ENCODE data around the gene UVSSA. TPM values are rescaled to one million over a fixed set of nuclear protein-coding genes. Genes with fewer than 3 reads are reported as not detected.

The UVSSA gene
- total RNA-seq, 1 donor: 16.0 TPM

DNA sequence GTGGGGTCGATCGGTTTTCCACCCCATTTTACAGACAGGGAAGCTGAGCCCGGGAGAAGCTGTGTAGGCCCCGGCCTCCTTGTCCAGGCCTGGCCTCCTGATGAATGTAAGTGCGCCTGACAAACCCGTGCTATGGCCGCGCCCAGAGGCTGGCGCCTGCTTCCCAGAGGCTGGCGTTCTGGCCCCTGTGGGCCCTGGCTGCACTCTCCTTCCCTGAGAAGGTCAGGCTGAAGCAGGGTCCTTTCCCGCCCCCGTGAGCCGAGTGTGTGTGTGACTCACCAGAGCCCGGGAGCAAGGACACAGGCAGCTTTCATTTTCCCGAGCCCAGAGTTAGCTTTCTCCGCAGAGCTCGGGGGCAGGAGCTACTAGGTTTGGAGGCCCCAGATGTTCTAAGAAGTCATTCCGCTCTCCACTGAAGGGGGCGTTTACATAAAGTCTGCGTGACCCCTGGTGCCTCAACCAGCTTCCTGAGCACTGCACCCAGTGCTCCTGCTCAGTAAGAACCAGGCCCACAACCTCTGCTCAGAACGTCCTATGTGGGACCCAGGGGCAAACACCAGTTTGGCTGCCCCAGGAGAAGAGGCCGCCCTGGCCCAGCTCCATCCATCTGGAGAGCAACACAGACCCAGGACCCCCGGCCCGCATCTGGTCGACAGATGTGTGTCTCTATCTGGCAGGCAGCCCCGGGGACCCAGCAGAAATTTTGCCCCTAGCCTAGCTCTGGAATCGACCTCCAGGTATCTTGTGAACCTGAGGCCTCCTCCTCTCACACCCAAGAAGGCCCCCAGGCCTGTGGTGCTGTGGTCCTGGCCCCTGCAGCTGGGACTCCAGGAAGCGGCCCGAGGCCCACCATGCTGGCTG lies 13.6 kb downstream of the UVSSA start:
- H3K4me3 ChIP-seq (ENCODE audit: low read length): no peak overlapping the region
- H3K9me3 ChIP-seq (ENCODE audit: low read depth, low read length): no peaks in the 10 kb centered on the region
- no peaks in the 10 kb centered on the region for H3K27me3 ChIP-seq (ENCODE audit: insufficient read depth, low read length)
- H3K4me1 ChIP-seq (ENCODE audit: insufficient read depth, low read length): no peaks in the 10 kb centered on the region

DNA sequence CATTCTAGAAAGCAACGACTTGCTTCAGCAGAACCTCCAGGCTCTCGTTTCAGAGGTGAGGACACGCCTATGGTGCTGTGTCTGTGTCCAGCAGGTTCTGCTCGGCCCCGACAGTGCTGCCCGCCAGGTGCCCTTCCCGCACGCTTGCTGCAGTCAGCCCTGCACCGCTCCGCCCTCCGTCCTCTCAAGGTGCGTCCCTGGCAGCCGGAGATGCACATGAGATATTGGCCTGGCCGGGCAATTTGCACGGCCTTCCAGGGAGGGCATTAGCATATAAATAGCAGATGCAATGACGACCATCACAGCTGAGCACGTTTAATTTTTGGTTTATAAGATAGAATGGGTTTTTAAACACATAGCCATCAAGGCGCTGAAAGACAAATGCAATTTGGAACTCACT lies 14.4 kb downstream of the UVSSA start:
- H3K4me1 ChIP-seq (ENCODE audit: insufficient read depth, low read length): no peaks in the 10 kb centered on the region
- no peak overlapping the region for H3K4me3 ChIP-seq (ENCODE audit: low read length)
- no peaks in the 10 kb centered on the region for H3K9me3 ChIP-seq (ENCODE audit: low read depth, low read length)
- H3K27me3 ChIP-seq (ENCODE audit: insufficient read depth, low read length): no peaks in the 10 kb centered on the region

DNA sequence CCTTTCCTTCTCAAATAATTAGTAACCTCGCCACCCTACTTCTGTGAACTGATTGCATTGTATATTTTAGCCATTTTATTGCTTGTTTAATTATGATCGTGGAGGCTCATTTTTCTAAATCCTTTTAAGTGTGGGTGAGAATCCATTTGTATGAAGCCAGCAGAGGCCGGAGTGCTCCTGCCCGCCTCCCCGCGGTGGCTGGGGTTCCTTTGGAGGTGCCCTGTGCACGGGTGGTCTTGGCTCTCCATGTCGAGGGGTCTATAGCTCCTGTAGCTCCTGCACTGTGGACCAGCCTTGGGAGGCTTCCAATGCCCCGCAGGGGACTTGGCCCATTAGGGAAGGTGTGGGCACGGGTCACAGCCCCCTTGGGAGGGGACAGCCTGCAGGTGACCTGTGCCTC lies 15.0 kb downstream of the UVSSA start:
- Histone ChIP-seq H3K4me3 (ENCODE audit: low read length) (no peak overlapping the region), H3K4me1 (ENCODE audit: insufficient read depth, low read length) (no peaks in the 10 kb centered on the region), H3K9me3 (ENCODE audit: low read depth, low read length) (no peaks in the 10 kb centered on the region), H3K27me3 (ENCODE audit: insufficient read depth, low read length) (no peaks in the 10 kb centered on the region)

DNA sequence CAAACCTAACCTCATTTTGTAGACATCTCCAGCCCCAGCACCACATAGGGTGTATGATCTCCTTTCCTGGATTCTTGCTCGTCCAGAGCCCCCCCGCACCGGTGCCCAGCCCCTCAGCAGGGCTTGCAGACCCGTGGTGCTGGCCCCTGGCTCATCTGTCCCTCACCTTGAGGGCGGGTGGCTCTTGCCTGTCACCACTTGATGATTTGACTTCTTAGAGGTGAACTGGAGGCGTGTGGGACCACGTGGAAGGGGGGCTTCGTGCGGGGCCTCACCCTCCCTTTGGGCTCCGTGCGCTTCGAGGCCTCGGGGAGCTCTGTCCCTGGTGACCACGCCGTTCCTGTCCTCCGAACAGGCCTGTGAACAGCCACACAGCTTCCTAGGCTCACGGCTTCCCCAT lies 15.5 kb downstream of the UVSSA start:
- Histone ChIP-seq H3K27me3 (ENCODE audit: insufficient read depth, low read length) (no peaks in the 10 kb centered on the region), H3K4me3 (ENCODE audit: low read length) (no peak overlapping the region), H3K4me1 (ENCODE audit: insufficient read depth, low read length) (no peaks in the 10 kb centered on the region), H3K9me3 (ENCODE audit: low read depth, low read length) (no peaks in the 10 kb centered on the region)

DNA sequence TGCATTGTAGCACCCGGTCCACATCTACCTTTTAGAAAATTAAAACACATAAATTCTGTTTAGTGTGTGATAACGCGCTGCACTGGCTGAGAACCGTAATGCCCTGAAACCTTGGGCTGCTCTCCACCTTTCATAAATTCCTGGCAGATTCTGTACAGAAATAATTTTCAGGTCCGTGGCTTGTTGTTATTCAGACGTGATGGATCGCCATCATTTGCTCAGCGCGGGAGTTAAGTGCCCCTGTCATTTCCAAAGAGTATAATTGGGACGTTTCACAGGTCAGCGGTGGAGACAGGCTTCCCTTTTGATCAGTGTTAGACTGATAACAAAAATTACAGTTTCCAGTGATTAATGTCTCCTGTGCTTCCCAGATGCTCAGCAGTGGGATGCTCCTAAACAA lies 16.5 kb downstream of the UVSSA start:
- no peaks in the 10 kb centered on the region for H3K27me3 ChIP-seq (ENCODE audit: insufficient read depth, low read length)
- no peak overlapping the region for H3K4me3 ChIP-seq (ENCODE audit: low read length)
- H3K4me1 ChIP-seq (ENCODE audit: insufficient read depth, low read length): no peaks in the 10 kb centered on the region
- no peaks in the 10 kb centered on the region for H3K9me3 ChIP-seq (ENCODE audit: low read depth, low read length)

DNA sequence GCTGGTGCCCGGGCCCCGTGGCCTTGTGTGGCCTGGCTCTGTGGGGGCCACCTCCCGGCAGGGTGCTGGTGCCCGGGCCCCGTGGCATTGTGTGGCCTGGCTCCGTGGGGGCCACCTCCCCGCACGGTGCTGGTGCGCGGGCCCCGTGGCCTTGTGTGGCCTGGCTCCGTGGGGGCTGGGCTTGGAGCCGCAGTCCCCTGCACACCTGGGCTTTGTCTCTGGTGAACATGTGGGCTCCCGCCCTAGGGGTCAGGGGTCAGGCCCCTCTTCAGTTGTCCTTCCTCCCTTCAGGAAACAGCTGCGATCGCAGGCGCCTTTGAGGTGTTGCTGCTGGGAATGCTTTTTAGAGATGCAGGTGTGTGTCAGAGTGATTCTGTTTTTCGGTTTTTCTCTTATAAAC lies 17.2 kb downstream of the UVSSA start:
- Histone ChIP-seq H3K4me1 (ENCODE audit: insufficient read depth, low read length) (no peaks in the 10 kb centered on the region), H3K4me3 (ENCODE audit: low read length) (no peak overlapping the region), H3K27me3 (ENCODE audit: insufficient read depth, low read length) (no peaks in the 10 kb centered on the region), H3K9me3 (ENCODE audit: low read depth, low read length) (no peaks in the 10 kb centered on the region)

DNA sequence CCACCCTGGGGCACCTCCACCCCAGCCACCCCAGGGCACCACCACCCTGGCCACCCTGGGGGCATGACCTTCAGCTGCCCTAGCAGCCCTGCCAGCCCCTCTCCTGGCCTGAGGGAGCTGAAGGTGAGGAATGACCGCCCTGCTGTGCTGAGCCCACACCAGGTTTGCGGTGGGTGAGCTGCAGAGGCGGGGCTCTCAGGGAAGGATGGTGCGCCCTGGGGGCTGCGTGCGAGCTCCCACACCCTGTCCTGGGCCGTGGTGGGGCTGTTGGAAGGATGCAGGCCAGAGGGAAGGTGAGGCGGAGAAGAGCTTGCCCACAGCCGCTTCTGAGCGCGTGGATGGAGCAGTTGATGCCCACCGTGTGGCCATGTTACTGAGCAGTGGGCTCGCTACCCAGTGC lies 17.7 kb downstream of the UVSSA start:
- no peaks in the 10 kb centered on the region for H3K4me1 ChIP-seq (ENCODE audit: insufficient read depth, low read length)
- no peak overlapping the region for H3K4me3 ChIP-seq (ENCODE audit: low read length)
- H3K9me3 ChIP-seq (ENCODE audit: low read depth, low read length): no peaks in the 10 kb centered on the region
- no peaks in the 10 kb centered on the region for H3K27me3 ChIP-seq (ENCODE audit: insufficient read depth, low read length)

DNA sequence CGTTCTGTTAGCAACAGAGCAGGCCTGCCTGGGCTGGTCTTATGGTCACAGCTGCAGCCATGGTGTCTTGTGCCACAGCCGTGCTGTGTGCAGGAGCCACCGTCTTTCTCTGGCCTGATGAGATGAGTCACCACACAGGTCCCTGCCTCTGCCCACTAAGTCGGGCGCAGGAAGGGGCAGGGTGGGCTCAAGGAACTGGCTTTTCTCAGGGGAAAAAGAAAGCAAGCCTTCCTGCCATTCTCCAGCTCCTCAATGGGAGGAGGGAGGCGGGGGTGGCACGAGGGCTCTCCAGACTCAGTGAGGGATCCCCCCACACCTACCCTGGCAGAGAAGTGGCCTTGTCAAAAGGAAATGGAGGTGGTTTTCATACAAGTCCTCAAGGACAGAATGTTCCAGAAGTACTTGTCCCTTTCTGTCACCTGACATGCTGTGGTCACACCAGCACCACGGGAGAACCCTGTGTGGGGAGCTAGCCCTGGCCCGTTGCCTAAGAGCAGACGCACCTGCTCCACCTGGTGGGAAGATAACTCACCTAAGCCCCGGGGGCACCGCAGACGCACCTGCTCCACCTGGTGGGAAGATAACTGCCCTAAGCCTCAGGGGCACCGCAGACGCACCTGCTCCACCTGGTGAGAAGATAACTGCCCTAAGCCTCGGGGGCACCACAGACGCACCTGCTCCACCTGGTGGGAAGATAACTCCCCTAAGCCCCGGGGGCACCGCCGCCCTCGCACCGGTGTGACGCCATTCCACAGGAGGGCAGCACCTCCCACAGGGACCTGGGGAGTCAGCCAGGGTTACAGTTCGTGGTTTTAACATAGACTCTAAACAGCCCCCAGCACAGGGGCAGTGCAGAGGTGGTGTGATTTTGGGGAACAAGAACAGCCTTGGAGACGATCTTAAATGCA lies 18.5 kb downstream of the UVSSA start:
- Histone ChIP-seq H3K4me1 (ENCODE audit: insufficient read depth, low read length) (no peaks in the 10 kb centered on the region), H3K9me3 (ENCODE audit: low read depth, low read length) (no peaks in the 10 kb centered on the region), H3K4me3 (ENCODE audit: low read length) (no peak overlapping the region), H3K27me3 (ENCODE audit: insufficient read depth, low read length) (no peaks in the 10 kb centered on the region)

DNA sequence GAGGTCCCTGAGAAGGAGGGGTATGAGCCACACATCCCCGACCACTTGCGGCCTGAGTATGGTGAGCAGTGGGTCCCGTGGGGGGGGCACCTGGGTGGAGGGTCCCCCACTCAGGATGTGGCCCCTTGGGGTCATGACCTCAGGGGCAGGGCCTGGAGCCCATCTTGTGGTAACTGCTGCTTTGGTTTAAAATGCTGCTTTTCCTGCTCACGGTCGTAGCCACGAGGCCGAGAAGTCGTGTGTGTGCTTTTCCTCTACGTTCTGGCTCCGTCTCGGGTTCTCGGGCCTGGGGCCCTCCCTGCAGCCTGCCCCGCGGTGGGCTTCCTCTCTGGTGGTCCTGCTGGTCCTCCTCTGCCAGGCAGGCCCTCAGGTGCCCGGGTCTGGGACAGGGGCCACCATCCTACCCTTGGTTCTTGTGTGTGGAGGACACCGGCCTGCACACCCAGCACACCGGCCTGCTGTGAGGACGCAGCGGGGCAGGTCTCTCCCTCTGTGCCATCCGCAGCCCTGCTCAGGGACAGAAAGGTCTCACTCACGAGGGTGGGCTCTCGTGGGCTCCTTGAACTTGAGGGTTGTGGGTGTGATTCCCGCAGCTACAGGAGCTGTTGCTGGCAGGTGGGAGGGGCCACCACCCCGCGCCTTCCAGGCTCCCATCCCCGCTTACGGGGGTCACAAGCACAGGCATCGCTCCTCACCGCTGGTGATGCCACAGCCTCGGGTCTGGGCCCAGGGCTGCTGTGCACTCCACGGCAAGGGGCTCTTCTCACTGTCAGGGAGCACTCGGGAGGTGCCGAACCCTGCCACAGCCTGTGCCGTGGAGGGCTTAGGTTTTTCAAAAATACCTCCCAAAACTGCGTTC lies 19.6 kb downstream of the UVSSA start:
- no peak overlapping the region for H3K4me3 ChIP-seq (ENCODE audit: low read length)
- H3K4me1 ChIP-seq (ENCODE audit: insufficient read depth, low read length): no peaks in the 10 kb centered on the region
- no peaks in the 10 kb centered on the region for H3K9me3 ChIP-seq (ENCODE audit: low read depth, low read length)
- no peaks in the 10 kb centered on the region for H3K27me3 ChIP-seq (ENCODE audit: insufficient read depth, low read length)

DNA sequence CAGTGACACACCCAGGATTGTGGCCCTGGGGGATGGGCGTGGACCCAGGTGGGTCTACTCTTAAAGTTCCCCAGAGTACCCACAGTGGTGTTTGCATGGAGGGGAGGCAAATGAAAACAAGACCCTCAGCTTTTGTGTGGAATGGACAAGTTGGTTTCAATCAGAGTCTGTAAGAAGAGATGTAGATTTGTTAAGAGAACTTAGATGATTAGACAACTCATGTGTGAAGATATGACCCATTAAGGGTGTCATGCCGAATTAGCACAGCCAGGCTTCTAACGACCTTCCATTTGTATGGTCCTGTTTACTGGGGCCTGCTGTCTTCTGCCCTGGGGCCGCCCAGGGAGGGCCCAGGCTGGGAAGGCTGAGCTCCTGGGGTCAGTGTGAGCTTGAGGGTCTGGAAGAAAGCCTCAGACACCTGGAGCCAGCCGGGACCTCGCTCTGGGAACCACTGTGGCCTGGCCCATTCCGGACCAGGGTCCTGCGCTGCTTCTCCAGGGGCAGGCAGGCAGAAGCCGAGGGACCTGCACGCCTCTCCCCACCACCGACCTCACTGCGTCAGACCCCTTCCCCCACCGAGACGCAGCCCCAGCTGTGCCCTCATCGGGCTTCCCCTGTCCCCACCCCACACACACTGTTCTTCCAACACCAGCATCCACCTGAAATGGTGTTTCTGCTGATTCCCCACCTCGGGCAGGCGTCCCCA lies 20.4 kb downstream of the UVSSA start:
- Histone ChIP-seq H3K4me1 (ENCODE audit: insufficient read depth, low read length) (no peaks in the 10 kb centered on the region), H3K4me3 (ENCODE audit: low read length) (no peak overlapping the region), H3K27me3 (ENCODE audit: insufficient read depth, low read length) (no peaks in the 10 kb centered on the region), H3K9me3 (ENCODE audit: low read depth, low read length) (no peaks in the 10 kb centered on the region)

DNA sequence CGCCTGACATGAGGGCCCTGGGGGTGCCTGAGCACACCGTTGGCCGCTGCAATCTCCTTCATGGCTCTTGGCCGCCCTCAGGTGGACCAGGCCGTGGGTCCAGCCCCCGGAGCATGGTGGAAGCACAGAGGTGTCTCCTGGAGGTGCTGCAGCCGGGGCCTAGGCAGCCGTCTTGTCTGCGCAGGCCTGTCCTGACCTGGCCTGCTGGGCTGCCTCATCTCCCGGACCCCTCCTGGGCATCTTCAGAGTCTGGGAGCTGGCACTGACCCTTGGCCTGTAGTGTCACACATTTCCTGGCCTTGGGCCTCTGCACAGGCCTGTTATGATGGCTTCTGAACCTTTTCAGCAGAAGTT lies 20.9 kb downstream of the UVSSA start:
- H3K9me3 ChIP-seq (ENCODE audit: low read depth, low read length): no peaks in the 10 kb centered on the region
- H3K4me3 ChIP-seq (ENCODE audit: low read length): no peak overlapping the region
- H3K27me3 ChIP-seq (ENCODE audit: insufficient read depth, low read length): no peaks in the 10 kb centered on the region
- no peaks in the 10 kb centered on the region for H3K4me1 ChIP-seq (ENCODE audit: insufficient read depth, low read length)

DNA sequence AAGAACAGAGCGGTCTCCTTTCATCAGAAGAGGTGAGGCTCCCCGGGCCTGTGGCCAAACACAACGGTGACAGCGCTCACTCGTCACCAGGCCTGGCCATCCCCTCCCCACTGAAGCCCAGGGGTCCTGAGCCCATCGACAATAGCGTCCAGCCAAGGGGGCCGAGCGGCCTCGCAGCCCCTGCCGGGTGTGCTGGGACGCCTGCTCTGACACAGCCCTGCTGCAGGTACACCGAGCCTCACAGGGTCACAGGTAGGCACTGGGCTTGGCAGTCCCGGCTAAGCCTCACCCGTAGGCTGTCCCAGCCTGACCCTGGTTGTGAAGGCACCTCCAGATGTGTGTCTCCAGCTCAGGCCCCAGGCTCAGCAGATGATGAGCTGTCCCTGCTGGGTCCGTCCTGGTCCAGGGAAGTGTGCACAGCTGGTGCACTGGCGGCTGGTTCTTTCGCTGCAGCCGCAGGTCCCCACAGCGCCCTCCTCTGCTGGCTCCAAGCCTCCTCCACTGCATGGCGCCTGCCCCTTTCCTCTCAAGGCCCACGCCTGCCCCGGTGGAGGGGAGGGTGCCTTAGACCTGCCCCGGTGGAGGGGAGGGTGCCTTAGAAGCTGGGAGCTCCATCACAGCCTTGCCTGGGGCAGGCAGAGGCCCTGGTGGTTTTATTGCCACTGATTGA lies 21.5 kb downstream of the UVSSA start:
- no peak overlapping the region for H3K4me3 ChIP-seq (ENCODE audit: low read length)
- no peaks in the 10 kb centered on the region for H3K4me1 ChIP-seq (ENCODE audit: insufficient read depth, low read length)
- H3K27me3 ChIP-seq (ENCODE audit: insufficient read depth, low read length): no peaks in the 10 kb centered on the region
- no peaks in the 10 kb centered on the region for H3K9me3 ChIP-seq (ENCODE audit: low read depth, low read length)

DNA sequence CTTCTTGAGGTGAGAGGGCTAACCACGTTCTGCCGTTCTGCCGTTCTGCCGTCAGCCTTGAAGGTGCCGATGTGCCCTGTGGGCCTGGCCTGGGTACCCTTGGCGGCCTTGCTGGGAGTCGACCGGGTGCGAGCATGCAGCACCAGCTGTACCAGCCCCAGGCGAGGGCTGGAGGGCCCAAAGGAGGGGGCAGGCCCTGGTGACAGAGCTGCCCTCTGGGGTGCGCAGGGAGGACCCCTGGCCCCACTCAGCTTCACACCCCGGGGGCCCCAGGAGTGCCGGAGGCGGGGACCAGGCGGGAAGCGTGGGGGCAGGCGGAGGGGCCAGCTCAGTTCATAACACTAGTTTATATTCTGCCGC lies 22.1 kb downstream of the UVSSA start:
- H3K9me3 ChIP-seq (ENCODE audit: low read depth, low read length): no peaks in the 10 kb centered on the region
- H3K4me1 ChIP-seq (ENCODE audit: insufficient read depth, low read length): no peaks in the 10 kb centered on the region
- no peak overlapping the region for H3K4me3 ChIP-seq (ENCODE audit: low read length)
- no peaks in the 10 kb centered on the region for H3K27me3 ChIP-seq (ENCODE audit: insufficient read depth, low read length)

DNA sequence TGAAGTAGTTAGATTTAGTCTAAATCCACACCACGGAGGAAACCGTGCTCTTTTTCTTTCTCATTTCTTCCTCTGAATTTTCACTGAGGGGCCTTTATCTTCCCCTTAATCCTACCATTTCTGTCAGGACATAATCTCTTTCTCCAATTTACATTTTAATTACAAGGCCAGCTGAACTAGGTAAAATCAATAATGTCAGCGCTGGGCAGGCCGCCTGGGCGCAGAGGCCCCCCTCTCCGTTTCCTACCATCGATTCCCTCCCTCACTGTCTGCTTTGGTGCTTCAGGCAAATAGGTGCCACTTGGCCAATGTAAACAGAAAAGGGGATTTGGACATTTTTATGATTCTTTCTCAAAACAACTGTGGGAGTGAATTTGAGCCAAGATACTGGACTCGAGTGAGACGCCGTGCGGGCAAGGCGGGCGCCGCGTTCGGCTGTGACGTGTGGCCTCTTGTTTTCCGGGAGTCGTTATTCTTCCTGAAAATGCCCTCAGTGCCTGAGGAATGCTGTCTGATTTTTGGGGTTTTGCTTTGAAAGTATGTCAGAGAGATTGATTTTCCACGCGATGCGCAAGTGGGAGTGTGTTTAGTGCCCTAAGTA lies 22.6 kb downstream of the UVSSA start:
- Histone ChIP-seq H3K27me3 (ENCODE audit: insufficient read depth, low read length) (no peaks in the 10 kb centered on the region), H3K4me3 (ENCODE audit: low read length) (no peak overlapping the region), H3K4me1 (ENCODE audit: insufficient read depth, low read length) (no peaks in the 10 kb centered on the region), H3K9me3 (ENCODE audit: low read depth, low read length) (no peaks in the 10 kb centered on the region)
